Measurements from ENCODE around the gene PPP3CA. TPM values are rescaled to one million over a fixed set of nuclear protein-coding genes. Genes with fewer than 3 reads are reported as not detected.

The PPP3CA gene
- total and polyA plus RNA-seq, 2 of the 8 experiments (the other 6 are each of a cell fraction or from before 2014, with no cell fraction given): 7.9 to 35.0 TPM

GRCh38 chr4:100977274-100977673 lies 370.1 kb downstream of the PPP3CA start (continued):
- no peak for TF ChIP-seq CHD7 (IDR thresholded peaks at IDR 0.05; ENCODE audit: insufficient replicate concordance, low read length)
- no peak for TF ChIP-seq SP4 (IDR thresholded peaks at IDR 0.05; ENCODE audit: low read length)
- TF ChIP-seq FOSL1 (IDR thresholded peaks at IDR 0.05; ENCODE audit: insufficient read depth, low read depth, low read length): no peak

Data from H1 (cell line).